OCI-LY1 (cell line): Measurements from ENCODE around the gene CEMP1.

Source experiments
- H2AFZ ChIP-seq: fragments of 200-600 bp; sonication (generic), shearing (Covaris generic); 2 replicates; pipeline ENCODE4 v1.6.0; 2014; ENCODE audit warnings: antibody characterized with exemption, mild to moderate bottlenecking, low read length
- H3F3A ChIP-seq: fragments of 200-600 bp; sonication (generic), shearing (Covaris generic); 2 replicates; pipeline ENCODE4 v1.6.0; 2014; ENCODE audit warnings: mild to moderate bottlenecking, antibody characterized with exemption, low read length, moderate library complexity; ENCODE audit not compliant: insufficient read depth
- H3K27ac ChIP-seq: fragments of 200-600 bp; sonication (generic); 2 replicates; pipeline ENCODE4 v1.5.1; 2014; ENCODE audit warnings: low read length, mixed run types, mild to moderate bottlenecking, low read depth; ENCODE audit not compliant: poor library complexity, severe bottlenecking
- H3K27me3 ChIP-seq: fragments of 200-600 bp; sonication (generic); 2 replicates; pipeline ENCODE4 v1.6.0; 2014; ENCODE audit warnings: antibody characterized with exemption, mild to moderate bottlenecking, low read length, moderate library complexity; ENCODE audit not compliant: insufficient read depth
- H3K36me3 ChIP-seq: fragments of 200-600 bp; sonication (generic); 2 replicates; pipeline ENCODE4 v1.6.1; 2014; ENCODE audit warnings: mild to moderate bottlenecking, antibody characterized with exemption, low read length, moderate library complexity, mixed read lengths; ENCODE audit not compliant: insufficient read depth
- H3K4me1 ChIP-seq: fragments of 200-600 bp; sonication (generic); 2 replicates; pipeline ENCODE4 v1.5.1; 2014; ENCODE audit warnings: mild to moderate bottlenecking, low read length, moderate library complexity; ENCODE audit not compliant: insufficient read depth, severe bottlenecking
- H3K4me2 ChIP-seq: fragments of 200-600 bp; sonication (generic), shearing (Covaris generic); 2 replicates; pipeline ENCODE4 v1.6.1; 2014; ENCODE audit warnings: low read length
- H3K4me3 ChIP-seq: fragments of 200-600 bp; sonication (generic); 2 replicates; pipeline ENCODE4 v1.5.1; 2014; ENCODE audit warnings: low read length, low read depth, mild to moderate bottlenecking, mixed read lengths; ENCODE audit not compliant: poor library complexity, severe bottlenecking
- H3K79me2 ChIP-seq: fragments of 200-600 bp; shearing (Covaris generic); 2 replicates; pipeline ENCODE4 v1.6.1; 2016; ENCODE audit warnings: mixed run types, low read length, mixed read lengths; ENCODE audit not compliant: insufficient read depth
- H3K9ac ChIP-seq: fragments of 200-600 bp; sonication (generic), shearing (Covaris generic); 2 replicates; pipeline ENCODE4 v1.6.1; 2014; ENCODE audit warnings: mild to moderate bottlenecking, low read length, mixed read lengths
- H3K9me2 ChIP-seq: fragments of 200-600 bp; sonication (generic), shearing (Covaris generic); 2 replicates; pipeline ENCODE4 v1.6.1; 2014; ENCODE audit warnings: low read depth, mild to moderate bottlenecking, low read length, mixed read lengths
- H3K9me3 ChIP-seq: fragments of 200-600 bp; shearing (Covaris generic); 2 replicates; pipeline ENCODE4 v1.6.1; 2014; ENCODE audit warnings: low read length, mixed read lengths
- H4K20me1 ChIP-seq: fragments of 200-600 bp; sonication (generic), shearing (Covaris generic); 2 replicates; pipeline ENCODE4 v1.6.0; 2016; ENCODE audit warnings: mild to moderate bottlenecking, low read length; ENCODE audit not compliant: insufficient read depth
- EZH2 ChIP-seq: fragments of 200-600 bp; sonication (generic), shearing (Covaris generic); IDR thresholded peaks from 2 replicates; pipeline ENCODE4 v1.8.0; 2017; ENCODE audit warnings: borderline replicate concordance, mixed run types, mild to moderate bottlenecking, antibody characterized with exemption, low read length, moderate library complexity, mixed read lengths
- TF ChIP-seq, protein P1 (sequence below): fragments of 200-600 bp; sonication (generic), shearing (Covaris generic); IDR thresholded peaks from 2 replicates; pipeline ENCODE4 v1.5.1; 2017; ENCODE audit warnings: mild to moderate bottlenecking, antibody characterized with exemption, low read length, moderate library complexity, mixed read lengths

The CEMP1 gene

DNA sequence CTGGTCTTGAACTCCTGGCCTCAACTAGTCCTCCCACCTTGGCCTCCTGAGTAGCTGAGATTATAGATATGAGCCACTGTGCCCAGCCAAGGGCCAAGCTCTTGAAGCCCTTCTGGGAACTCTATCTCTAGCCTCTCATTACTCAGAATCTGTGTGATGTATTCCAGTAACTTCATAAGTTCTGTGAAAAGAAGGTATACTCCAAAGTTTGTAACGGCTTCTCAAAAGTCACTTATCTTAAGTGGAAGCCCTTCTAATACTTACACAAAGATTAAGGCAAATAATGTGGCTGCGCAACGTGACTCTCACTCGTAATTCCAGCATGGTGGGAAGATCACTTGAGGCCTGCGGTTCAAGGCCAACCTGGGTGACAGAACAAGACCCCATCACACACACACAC is 36.6 kb downstream of the CEMP1 start:
- H3F3A ChIP-seq = no peaks in the 10 kb centered on the region
- TF ChIP-seq EZH2 = no peak
- TF ChIP-seq, protein P1, sequence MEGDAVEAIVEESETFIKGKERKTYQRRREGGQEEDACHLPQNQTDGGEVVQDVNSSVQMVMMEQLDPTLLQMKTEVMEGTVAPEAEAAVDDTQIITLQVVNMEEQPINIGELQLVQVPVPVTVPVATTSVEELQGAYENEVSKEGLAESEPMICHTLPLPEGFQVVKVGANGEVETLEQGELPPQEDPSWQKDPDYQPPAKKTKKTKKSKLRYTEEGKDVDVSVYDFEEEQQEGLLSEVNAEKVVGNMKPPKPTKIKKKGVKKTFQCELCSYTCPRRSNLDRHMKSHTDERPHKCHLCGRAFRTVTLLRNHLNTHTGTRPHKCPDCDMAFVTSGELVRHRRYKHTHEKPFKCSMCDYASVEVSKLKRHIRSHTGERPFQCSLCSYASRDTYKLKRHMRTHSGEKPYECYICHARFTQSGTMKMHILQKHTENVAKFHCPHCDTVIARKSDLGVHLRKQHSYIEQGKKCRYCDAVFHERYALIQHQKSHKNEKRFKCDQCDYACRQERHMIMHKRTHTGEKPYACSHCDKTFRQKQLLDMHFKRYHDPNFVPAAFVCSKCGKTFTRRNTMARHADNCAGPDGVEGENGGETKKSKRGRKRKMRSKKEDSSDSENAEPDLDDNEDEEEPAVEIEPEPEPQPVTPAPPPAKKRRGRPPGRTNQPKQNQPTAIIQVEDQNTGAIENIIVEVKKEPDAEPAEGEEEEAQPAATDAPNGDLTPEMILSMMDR = no peak
- H3K4me1 ChIP-seq = peaks cover 3% of the 10 kb centered on the region
- no peaks in the 10 kb centered on the region for H3K9me2 ChIP-seq
- H3K27ac ChIP-seq = no peak overlapping the region
- H3K79me2 ChIP-seq = no peaks in the 10 kb centered on the region
- H3K4me2 ChIP-seq = no peak overlapping the region
- H3K9me3 ChIP-seq = no peaks in the 10 kb centered on the region
- no peaks in the 10 kb centered on the region for H3K27me3 ChIP-seq
- no peak overlapping the region for H3K9ac ChIP-seq
- no peaks in the 10 kb centered on the region for H4K20me1 ChIP-seq
- H3K4me3 ChIP-seq = no peak overlapping the region
- no peaks in the 10 kb centered on the region for H3K36me3 ChIP-seq
- H2AFZ ChIP-seq = no peak overlapping the region

DNA sequence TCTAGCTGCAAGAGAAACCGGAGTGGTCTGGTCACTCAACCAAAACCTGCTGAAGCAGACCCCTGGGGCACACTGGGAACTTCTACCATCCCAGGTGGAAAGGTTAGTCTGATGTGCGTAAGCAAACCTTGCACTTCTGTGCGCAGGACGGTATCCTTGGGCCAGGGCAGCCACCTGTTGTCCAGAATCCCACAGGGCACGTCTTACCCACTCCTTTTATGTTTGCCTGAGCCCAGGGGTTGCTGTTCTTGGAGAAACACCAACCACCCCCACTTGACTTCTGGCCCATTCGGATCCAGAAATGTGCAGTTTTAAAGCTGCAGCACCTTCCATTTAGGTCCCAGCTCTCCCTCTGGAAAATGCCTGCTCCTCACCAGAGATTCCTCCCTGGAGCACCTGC is 37.6 kb downstream of the CEMP1 start:
- H3F3A ChIP-seq = no peaks in the 10 kb centered on the region
- no peak overlapping the region for H3K4me2 ChIP-seq
- peaks cover 3% of the 10 kb centered on the region for H3K4me1 ChIP-seq
- H3K36me3 ChIP-seq = no peaks in the 10 kb centered on the region
- no peaks in the 10 kb centered on the region for H3K9me3 ChIP-seq
- H3K79me2 ChIP-seq = no peaks in the 10 kb centered on the region
- no peak overlapping the region for H3K4me3 ChIP-seq
- H3K27ac ChIP-seq = no peak overlapping the region
- H3K9me2 ChIP-seq = no peaks in the 10 kb centered on the region
- no peak overlapping the region for H2AFZ ChIP-seq
- no peak overlapping the region for H3K9ac ChIP-seq
- no peaks in the 10 kb centered on the region for H3K27me3 ChIP-seq
- no peaks in the 10 kb centered on the region for H4K20me1 ChIP-seq
- TF ChIP-seq, protein P1 = no peak
- TF ChIP-seq EZH2 = no peak

DNA sequence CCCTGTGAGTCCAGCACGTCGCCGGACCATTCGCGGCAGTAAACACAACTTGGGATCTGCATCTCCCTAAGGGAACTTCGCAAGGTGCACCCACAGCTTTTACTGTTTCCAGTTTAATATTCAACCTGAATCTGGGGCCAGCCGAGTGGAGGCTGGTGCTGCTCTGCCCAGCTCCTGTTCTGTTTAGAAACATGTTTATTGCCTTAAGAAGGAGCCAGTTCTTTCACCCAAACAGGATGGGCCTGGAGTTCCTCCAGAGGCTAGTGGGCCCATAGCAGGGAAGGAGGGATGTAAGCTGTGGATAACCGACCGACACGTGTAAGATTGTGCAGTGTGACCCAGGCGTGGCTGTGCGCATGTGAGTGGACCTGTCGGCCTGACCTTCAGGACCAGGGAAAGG is 38.9 kb downstream of the CEMP1 start:
- Histone ChIP-seq H3K4me2 (no peak overlapping the region), H3K9me2 (no peaks in the 10 kb centered on the region), H3K9ac (no peak overlapping the region), H3F3A (no peaks in the 10 kb centered on the region), H3K4me3 (no peak overlapping the region), H3K27ac (no peak overlapping the region), H2AFZ (no peak overlapping the region), H4K20me1 (no peaks in the 10 kb centered on the region), H3K4me1 (peaks cover 1% of the 10 kb centered on the region), H3K36me3 (no peaks in the 10 kb centered on the region), H3K27me3 (no peaks in the 10 kb centered on the region), H3K79me2 (no peaks in the 10 kb centered on the region), H3K9me3 (no peaks in the 10 kb centered on the region)
- TF ChIP-seq, protein P1 = no peak
- no peak for TF ChIP-seq EZH2
